ENCODE data around the gene GAS2L2. TPM values are rescaled to one million over a fixed set of nuclear protein-coding genes. Genes with fewer than 3 reads are reported as not detected.

The GAS2L2 gene
- total RNA-seq, 1 donor from 2014 or later = 0.10 TPM

DNA sequence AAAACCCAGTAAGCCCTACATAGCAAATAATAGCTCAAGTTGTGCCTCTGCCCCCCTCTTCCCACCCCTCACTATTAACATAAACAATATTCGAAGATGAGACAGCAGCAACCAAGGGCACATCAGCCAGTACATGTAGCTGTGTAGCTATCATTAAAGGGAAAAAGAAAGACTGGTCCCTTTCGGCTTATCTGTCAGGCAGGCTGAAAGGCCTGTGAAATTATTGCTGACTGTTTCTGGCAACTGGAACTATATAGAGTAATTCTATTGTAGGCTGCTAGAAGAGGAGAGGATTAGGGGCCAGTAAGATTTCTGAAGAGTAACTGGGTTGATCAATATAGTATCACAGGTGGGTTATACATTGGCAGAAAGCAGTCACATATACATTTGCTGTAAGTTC is 58.1 kb downstream of the GAS2L2 start:
- no peak for DNase-seq (ENCODE audit: low spot score)
- H3K27me3 Mint-ChIP-seq (ENCODE audit: unreplicated experiment) = no peaks in the 10 kb centered on the region
- no peak overlapping the region for H3K27ac Mint-ChIP-seq (ENCODE audit: unreplicated experiment)
- H3K4me3 Mint-ChIP-seq (ENCODE audit: unreplicated experiment) = no peak overlapping the region
- H3K4me1 Mint-ChIP-seq (ENCODE audit: unreplicated experiment) = no peaks in the 10 kb centered on the region
- TF ChIP-seq, protein P1, sequence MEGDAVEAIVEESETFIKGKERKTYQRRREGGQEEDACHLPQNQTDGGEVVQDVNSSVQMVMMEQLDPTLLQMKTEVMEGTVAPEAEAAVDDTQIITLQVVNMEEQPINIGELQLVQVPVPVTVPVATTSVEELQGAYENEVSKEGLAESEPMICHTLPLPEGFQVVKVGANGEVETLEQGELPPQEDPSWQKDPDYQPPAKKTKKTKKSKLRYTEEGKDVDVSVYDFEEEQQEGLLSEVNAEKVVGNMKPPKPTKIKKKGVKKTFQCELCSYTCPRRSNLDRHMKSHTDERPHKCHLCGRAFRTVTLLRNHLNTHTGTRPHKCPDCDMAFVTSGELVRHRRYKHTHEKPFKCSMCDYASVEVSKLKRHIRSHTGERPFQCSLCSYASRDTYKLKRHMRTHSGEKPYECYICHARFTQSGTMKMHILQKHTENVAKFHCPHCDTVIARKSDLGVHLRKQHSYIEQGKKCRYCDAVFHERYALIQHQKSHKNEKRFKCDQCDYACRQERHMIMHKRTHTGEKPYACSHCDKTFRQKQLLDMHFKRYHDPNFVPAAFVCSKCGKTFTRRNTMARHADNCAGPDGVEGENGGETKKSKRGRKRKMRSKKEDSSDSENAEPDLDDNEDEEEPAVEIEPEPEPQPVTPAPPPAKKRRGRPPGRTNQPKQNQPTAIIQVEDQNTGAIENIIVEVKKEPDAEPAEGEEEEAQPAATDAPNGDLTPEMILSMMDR (IDR thresholded peaks at IDR 0.05; ENCODE audit: unreplicated experiment) = no peak
- no peaks in the 10 kb centered on the region for H3K9me3 Mint-ChIP-seq (ENCODE audit: unreplicated experiment)
- peaks cover 8% of the 10 kb centered on the region for H3K36me3 Mint-ChIP-seq (ENCODE audit: low read depth, unreplicated experiment)

Other genes with a start within 250 kb of the GAS2L2 start
- gene SLFN12L, start 215.6 kb downstream of the GAS2L2 start, total RNA-seq (ENCODE audit: unreplicated experiment) = not detected
- gene SLFN14, start 192.4 kb downstream of the GAS2L2 start, total RNA-seq (ENCODE audit: unreplicated experiment) = 0.95 TPM
- gene PEX12, start 174.7 kb downstream of the GAS2L2 start, total RNA-seq (ENCODE audit: unreplicated experiment) = 4.4 TPM
- 330 TPM for gene AP2B1, start 165.9 kb downstream of the GAS2L2 start, total RNA-seq (ENCODE audit: unreplicated experiment)
- gene RASL10B, start 21.6 kb downstream of the GAS2L2 start, total RNA-seq (ENCODE audit: unreplicated experiment) = 1.7 TPM
- 0.90 TPM for gene C17orf50, start 7.6 kb upstream of the GAS2L2 start, total RNA-seq (ENCODE audit: unreplicated experiment)
- 10.6 TPM for gene MMP28, start 42.4 kb upstream of the GAS2L2 start, total RNA-seq (ENCODE audit: unreplicated experiment)
- 188 TPM for gene TAF15, start 56.2 kb upstream of the GAS2L2 start, total RNA-seq (ENCODE audit: unreplicated experiment)
- not detected for gene HEATR9, start 115.7 kb upstream of the GAS2L2 start, total RNA-seq (ENCODE audit: unreplicated experiment)
- gene CCL5, start 127.1 kb upstream of the GAS2L2 start, total RNA-seq (ENCODE audit: unreplicated experiment) = not detected
- gene RDM1, start 177.5 kb upstream of the GAS2L2 start, total RNA-seq (ENCODE audit: unreplicated experiment) = 0.67 TPM
- not detected for gene LYZL6, start 190.5 kb upstream of the GAS2L2 start, total RNA-seq (ENCODE audit: unreplicated experiment)
- not detected for gene CCL16, start 228.3 kb upstream of the GAS2L2 start, total RNA-seq (ENCODE audit: unreplicated experiment)
- gene CCL14, start 233.5 kb upstream of the GAS2L2 start, total RNA-seq (ENCODE audit: unreplicated experiment) = not detected
- gene CCL15, start 248.3 kb upstream of the GAS2L2 start, total RNA-seq (ENCODE audit: unreplicated experiment) = not detected